K562 (cell line): ENCODE results near the gene ZBTB7A. TPM values are rescaled to one million over a fixed set of nuclear protein-coding genes. Genes with fewer than 3 reads are reported as not detected.
A peak's percentile ranks its signal among the peaks of the same experiment; 100 is the strongest.

Experiments used
- ATAC-seq: fragments of 200-7000 bp; cut with Tn5 transposase; 3 replicates; pipeline ENCODE4 v1.9.1; 2020; ENCODE audit warnings: moderate library complexity
- BruUV-seq: library from RNA; stranded (reverse); fragments of 400-500 nt; replicated peaks from 2 replicates; lab custom pipeline; 2021; lab: Mats Ljungman, UMichigan
- CTCF ChIA-PET: fragments of 300-600 bp; formaldehyde crosslinking; extraction: SDS; loops from one replicate; lab custom pipeline; 2021; ENCODE audit warnings: low intra/inter-chr PET ratio; lab: Yijun Ruan, JAX
- POLR2A ChIA-PET: fragments of 300-600, 350-650 bp; sonication (Branson Sonifier 250); formaldehyde crosslinking; extraction: SDS; loops from one replicate; lab custom pipeline; 2021; ENCODE audit warnings: antibody characterized with exemption, inconsistent platforms; lab: Yijun Ruan, JAX
- DNase-seq, 4 experiments: peaks; one replicate each; pipeline versions ENCODE4 v3.0.0 to v3.0.0-alpha.2; 2011 to 2018; ENCODE audit warnings: low spot score in 3 of 4, mixed read lengths in 3 of 4; ENCODE audit errors: extremely low read depth in 1 of 4
- FAIRE-seq: peaks from 2 replicates; lab custom pipeline; 2011; peaks lifted over from hg19 to GRCh38; lab: Jason Lieb, UNC
- H2AFZ ChIP-seq: 2 replicates; pipeline ENCODE4 v1.6.0; 2011; ENCODE audit warnings: low read depth, low read length, control low read depth, inconsistent platforms
- H3K27ac ChIP-seq: fragments of 200-600 bp; 3 replicates; pipeline ENCODE4 v1.8.0; 2011; ENCODE audit warnings: low read depth, mild to moderate bottlenecking, control low read depth, inconsistent platforms, low read length, moderate library complexity, mixed read lengths; ENCODE audit errors: extremely low read depth
- H3K27me3 ChIP-seq, 2 experiments: fragments of 300-600 bp in 1 of 2; 2 replicates in 1 of 2; 3 replicates in 1 of 2; pipeline versions ENCODE4 v1.6.0 to v1.8.0; 2011; ENCODE audit warnings: inconsistent platforms in 2 of 2, low read length in 2 of 2, mild to moderate bottlenecking in 1 of 2, mixed read lengths in 1 of 2, moderate library complexity in 1 of 2; ENCODE audit not compliant: control insufficient read depth in 2 of 2, insufficient read depth in 2 of 2
- H3K36me3 ChIP-seq: fragments of 300-600 bp; 3 replicates; pipeline ENCODE4 v1.8.0; 2011; ENCODE audit warnings: mild to moderate bottlenecking, low read length, inconsistent platforms; ENCODE audit not compliant: control insufficient read depth, insufficient read depth
- H3K4me1 ChIP-seq, 2 experiments: fragments of 200-600 bp in 1 of 2; replicated peaks in 1 of 2; 2 replicates in 1 of 2; 3 replicates in 1 of 2; pipeline versions ENCODE4 v1.5.1 to v1.8.0; 2011; ENCODE audit warnings: inconsistent platforms in 2 of 2, low read length in 2 of 2, mild to moderate bottlenecking in 1 of 2, mixed read lengths in 1 of 2, moderate library complexity in 1 of 2; ENCODE audit not compliant: control insufficient read depth in 2 of 2, insufficient read depth in 2 of 2
- H3K4me2 ChIP-seq: 2 replicates; pipeline ENCODE4 v1.6.1; 2011; ENCODE audit warnings: low read length, control low read depth, inconsistent platforms, mixed read lengths; ENCODE audit not compliant: insufficient read depth
- H3K4me3 ChIP-seq: fragments of 200-600 bp; sonication (generic), shearing (Covaris generic); 2 replicates; pipeline ENCODE4 v1.5.1; 2016; ENCODE audit warnings: control low read depth, inconsistent platforms
- H3K79me2 ChIP-seq: fragments of 200-600 bp; 3 replicates; pipeline ENCODE4 v1.8.0; 2011; ENCODE audit warnings: low read length, inconsistent platforms; ENCODE audit not compliant: control insufficient read depth, insufficient read depth
- H3K9ac ChIP-seq, 2 experiments: 2 replicates each; pipeline versions ENCODE4 v1.6.0 to v1.6.1; 2011; ENCODE audit warnings: low read depth in 2 of 2, low read length in 2 of 2, control low read depth in 1 of 2, inconsistent platforms in 1 of 2, mild to moderate bottlenecking in 1 of 2, mixed read lengths in 1 of 2; ENCODE audit not compliant: insufficient read depth in 1 of 2
- H3K9me1 ChIP-seq: one replicate; pipeline ENCODE4 v1.6.0; 2011; ENCODE audit warnings: inconsistent platforms, mild to moderate bottlenecking, low read length, moderate library complexity; ENCODE audit not compliant: control insufficient read depth, insufficient read depth
- H3K9me3 ChIP-seq: replicated peaks from 2 replicates; pipeline ENCODE4 v1.5.1; 2011; ENCODE audit warnings: low read depth, low read length, inconsistent platforms; ENCODE audit not compliant: control insufficient read depth, insufficient read depth
- H4K20me1 ChIP-seq: replicated peaks from 2 replicates; pipeline ENCODE4 v1.6.1; 2011; ENCODE audit warnings: low read length, inconsistent platforms, mixed read lengths; ENCODE audit not compliant: control insufficient read depth, insufficient read depth
- CREB1 ChIP-seq, 2 experiments: sonication (generic) in 1 of 2; formaldehyde crosslinking in 1 of 2; IDR thresholded peaks; 2 replicates each; pipeline versions ENCODE4 v1.6.1 to v1.8.0; 2012 to 2022; ENCODE audit warnings: inconsistent platforms in 1 of 2, mild to moderate bottlenecking in 1 of 2, missing genetic modification reagents in 1 of 2, moderate library complexity in 1 of 2
- JUNB ChIP-seq: fragments of 450-650 bp; formaldehyde crosslinking; conservative IDR thresholded peaks from 2 replicates; pipeline ENCODE4 v1.4.0; 2020; ENCODE audit warnings: mild to moderate bottlenecking
- NFIC ChIP-seq: fragments of 450-650 bp; IDR thresholded peaks from 2 replicates; pipeline ENCODE4 v1.6.1; 2017; ENCODE audit warnings: mild to moderate bottlenecking, inconsistent platforms
- RBFOX2 ChIP-seq: fragments of 200-400 bp; formaldehyde crosslinking; IDR thresholded peaks from 2 replicates; pipeline ENCODE4 v1.6.1; 2017; ENCODE audit warnings: low read depth, mild to moderate bottlenecking, low read length, moderate library complexity
- WGBS: fragments of 100-300 bp; shearing (Covaris generic); methylation state at CpG from one replicate; pipeline ENCODE4 v1.1.6; 2016; ENCODE audit warnings: low coverage, mixed read lengths; ENCODE audit not compliant: insufficient coverage; ENCODE audit errors: missing lambda C conversion rate; 5-methylcytosine and 5-hydroxymethylcytosine counted together
- in situ Hi-C: fragments of 300-500 bp; cut with MboI; formaldehyde crosslinking; loops from 4 replicates; pipeline ENCODE4 v1.15.0; 2018; ENCODE audit warnings: inconsistent platforms, mixed read lengths
- intact Hi-C: fragments of 100-400 bp; cut with micrococcal nuclease; formaldehyde crosslinking; loops from 2 replicates; pipeline ENCODE4 v1.14.2; 2022
- polyA plus RNA-seq, 8 experiments: library from polyadenylated mRNA; depleted of rRNA in 4 of 8; stranded (reverse) in 5 of 8; unstranded in 3 of 8; fragments of >200 nt; fragmentation: Nextera tagmentation in 2 of 8; fragmentation: Illumina TruSeq in 1 of 8; extraction: Ambion mirVana in 2 of 8; extraction: Trizol in 1 of 8; gene quantifications; 2 replicates each; pipeline versions ENCODE4 v1.2.1 to v1.2.3, GENCODE V29; 2011 to 2014; ENCODE audit warnings: inconsistent platforms in 1 of 8, missing spikeins in 1 of 8
- total RNA-seq, 7 experiments: library from RNA; depleted of rRNA in 6 of 7; stranded (reverse); fragments of >200 nt in 6 of 7; fragmentation: Illumina TruSeq in 2 of 7; extraction: Trizol in 2 of 7; gene quantifications; 2 replicates each; pipeline versions ENCODE4 v1.2.1 to v1.2.3, GENCODE V29; 2011 to 2021; ENCODE audit warnings: low replicate concordance in 1 of 7

Gene ZBTB7A
- total and polyA plus RNA-seq, 9 of the 15 experiments (the other 6 are each of a cell fraction or from before 2014, with no cell fraction given): 0.11 to 34.0 (median 4.6) TPM

DNA sequence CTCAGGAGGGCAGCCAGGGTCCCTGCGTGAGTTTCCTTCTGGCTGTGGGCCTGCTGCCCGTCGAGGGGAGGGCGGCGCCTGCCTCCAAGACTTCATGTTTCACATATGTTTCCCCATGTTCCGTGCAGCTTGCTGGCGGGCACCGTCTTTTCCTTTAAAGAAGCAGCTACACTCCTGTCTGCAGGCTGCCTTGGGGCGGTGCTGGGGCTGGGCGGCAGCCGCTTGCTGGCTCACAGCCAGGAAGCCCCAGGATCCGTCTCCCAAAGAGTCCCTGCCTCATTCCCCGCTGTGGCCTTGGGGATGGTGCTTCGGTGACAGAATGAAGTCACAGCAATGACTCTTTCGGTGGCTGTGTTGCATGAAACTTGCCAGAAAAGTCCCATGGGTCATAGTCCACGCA is 34.3 kb downstream of the ZBTB7A start:
- Histone ChIP-seq H4K20me1 (no peaks in the 10 kb centered on the region; the same call in 1 of the 2 replicates), H3K27ac (no peak overlapping the region), H3K9me1 (no peaks in the 10 kb centered on the region), H3K36me3 (peaks cover 66% of the 10 kb centered on the region), H3K27me3 (no peaks in the 10 kb centered on the region), H3K4me3 (no peak overlapping the region), H3K9ac (peak overlapping the region in 1 of 2 experiments; percentile 35; a peak in 1 of 4 replicates), H3K4me2 (no peak overlapping the region), H3K4me1 (peaks cover 0 to 40% of the 10 kb centered on the region in 2 experiments; a peak in 2 of 5 replicates), H3K9me3 (peaks cover 6% of the 10 kb centered on the region), H3K79me2 (no peaks in the 10 kb centered on the region), H2AFZ (no peak overlapping the region)
- CTCF ChIA-PET: no interaction called here
- TF ChIP-seq NFIC (peak; percentile 78), RBFOX2 (0 out of 2 replicates have a peak, but pooled peaks have one; percentile 8), CREB1 (IDR thresholded peaks at IDR 0.05) (no peak), CREB1 (CRISPR knock-in tag; IDR thresholded peaks at IDR 0.05) (no peak)
- 86% methylated on average over 11 of the region's 16 CpGs for WGBS
- in situ Hi-C loops: no loop called here
- no peak for DNase-seq
- ATAC-seq: no peak
- intact Hi-C loops: no loop called here
- FAIRE-seq: no peak
- POLR2A ChIA-PET: no interaction called here
- BruUV-seq: no TSS peak

DNA sequence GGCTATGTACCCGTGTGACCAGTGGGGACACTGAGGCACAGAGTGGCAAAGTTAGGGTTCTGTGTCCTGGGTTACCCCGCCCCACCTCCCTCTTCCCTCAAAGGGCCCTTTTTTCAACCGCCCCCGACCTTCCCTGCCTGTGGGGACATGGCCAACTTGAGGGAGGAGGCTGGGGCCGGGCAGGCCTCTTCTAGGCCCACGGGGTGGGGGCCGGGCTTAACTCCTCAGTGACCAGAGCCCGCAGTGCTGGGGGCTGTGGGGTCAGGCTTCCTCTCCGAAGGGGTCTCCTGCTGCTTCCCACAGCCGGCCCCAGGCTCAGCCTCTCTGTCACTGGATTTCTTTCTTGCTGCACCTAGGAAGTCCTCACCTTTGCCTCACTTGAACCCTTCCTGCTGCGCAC is 35.3 kb downstream of the ZBTB7A start:
- WGBS: 79% methylated on average over 7 of the region's 11 CpGs

More for the DNA sequence above, 35.3 kb downstream of the ZBTB7A start:
- no peak overlapping the region for H2AFZ ChIP-seq
- no peak overlapping the region for H3K27ac ChIP-seq
- H4K20me1 ChIP-seq: no peaks in the 10 kb centered on the region; the same call in 1 of the 2 replicates
- H3K4me3 ChIP-seq: no peak overlapping the region
- TF ChIP-seq RBFOX2 (0 out of 2 replicates have a peak, but pooled peaks have one; percentile 4), JUNB (CRISPR knock-in tag) (no peak)
- no peak for FAIRE-seq
- peaks cover 2% of the 10 kb centered on the region for H3K9me3 ChIP-seq
- no TSS peak for BruUV-seq
- ChIA-PET CTCF (no interaction called here), POLR2A (interaction anchor here (0.5 kb wide), 1 partner anchor 8 kb away, joined by 3 read pairs; no protein-coding TSS in a partner anchor)
- no peak for DNase-seq
- ATAC-seq: no peak
- in situ Hi-C loops: no loop called here
- peaks cover 0 to 38% of the 10 kb centered on the region in 2 experiments; a peak in 2 of 5 replicates for H3K4me1 ChIP-seq
- H3K9ac ChIP-seq: no peak overlapping the region
- H3K9me1 ChIP-seq: no peaks in the 10 kb centered on the region
- intact Hi-C loops: no loop called here
- no peak overlapping the region for H3K4me2 ChIP-seq
- no peaks in the 10 kb centered on the region for H3K27me3 ChIP-seq
- peaks cover 58% of the 10 kb centered on the region for H3K36me3 ChIP-seq
- H3K79me2 ChIP-seq: no peaks in the 10 kb centered on the region
